ENCODE results near the gene PCNX2. TPM values are rescaled to one million over a fixed set of nuclear protein-coding genes. Genes with fewer than 3 reads are reported as not detected.

Gene PCNX2
- total RNA-seq, 1 donor from 2014 or later, result 25.5 TPM

DNA sequence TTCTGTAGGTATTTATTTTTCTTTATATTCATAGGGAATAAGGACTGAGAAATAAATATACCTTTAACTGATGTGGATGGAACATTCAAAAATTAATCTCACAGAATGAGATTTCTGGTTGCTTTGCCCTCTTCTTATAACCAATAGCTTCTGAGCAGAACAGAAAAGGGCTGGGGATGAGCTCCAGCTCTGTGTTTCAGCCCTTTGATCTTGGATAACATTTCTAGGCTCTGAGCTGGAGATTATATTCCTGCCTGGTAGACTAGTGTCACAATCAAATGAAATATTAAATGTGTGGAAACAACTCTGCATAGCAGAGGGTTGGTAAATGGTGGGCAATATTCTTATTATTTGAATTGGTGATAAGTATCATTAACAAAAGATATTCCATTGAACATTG, 46.6 kb upstream of the PCNX2 start:
- H3K36me3 Mint-ChIP-seq (ENCODE audit: low read depth, unreplicated experiment), result peaks cover 2% of the 10 kb centered on the region
- H3K9me3 Mint-ChIP-seq (ENCODE audit: unreplicated experiment), result peaks cover 7% of the 10 kb centered on the region
- H3K4me3 Mint-ChIP-seq (ENCODE audit: unreplicated experiment), result no peak overlapping the region
- Histone ChIP-seq H4K20me1 (ENCODE audit: insufficient read depth, low read length) (no peaks in the 10 kb centered on the region), H3K9me3 (ENCODE audit: insufficient read depth, low read depth, low read length) (no peaks in the 10 kb centered on the region), H3K4me1 (ENCODE audit: insufficient read depth, low read length) (no peaks in the 10 kb centered on the region), H3K4me3 (ENCODE audit: insufficient read depth, low read depth, low read length) (no peak overlapping the region), H3K4me2 (ENCODE audit: low read length) (no peak overlapping the region), H3K9ac (ENCODE audit: low read length) (no peak overlapping the region), H3K36me3 (ENCODE audit: insufficient read depth, low read length) (no peaks in the 10 kb centered on the region), H3K79me2 (ENCODE audit: insufficient read depth, low read length) (no peaks in the 10 kb centered on the region), H2AFZ (ENCODE audit: low read depth, low read length) (no peak overlapping the region), H3K27ac (ENCODE audit: low read depth, low read length) (no peak overlapping the region), H3K27me3 (ENCODE audit: insufficient read depth, low read length) (no peaks in the 10 kb centered on the region)
- TF ChIP-seq, protein P1, sequence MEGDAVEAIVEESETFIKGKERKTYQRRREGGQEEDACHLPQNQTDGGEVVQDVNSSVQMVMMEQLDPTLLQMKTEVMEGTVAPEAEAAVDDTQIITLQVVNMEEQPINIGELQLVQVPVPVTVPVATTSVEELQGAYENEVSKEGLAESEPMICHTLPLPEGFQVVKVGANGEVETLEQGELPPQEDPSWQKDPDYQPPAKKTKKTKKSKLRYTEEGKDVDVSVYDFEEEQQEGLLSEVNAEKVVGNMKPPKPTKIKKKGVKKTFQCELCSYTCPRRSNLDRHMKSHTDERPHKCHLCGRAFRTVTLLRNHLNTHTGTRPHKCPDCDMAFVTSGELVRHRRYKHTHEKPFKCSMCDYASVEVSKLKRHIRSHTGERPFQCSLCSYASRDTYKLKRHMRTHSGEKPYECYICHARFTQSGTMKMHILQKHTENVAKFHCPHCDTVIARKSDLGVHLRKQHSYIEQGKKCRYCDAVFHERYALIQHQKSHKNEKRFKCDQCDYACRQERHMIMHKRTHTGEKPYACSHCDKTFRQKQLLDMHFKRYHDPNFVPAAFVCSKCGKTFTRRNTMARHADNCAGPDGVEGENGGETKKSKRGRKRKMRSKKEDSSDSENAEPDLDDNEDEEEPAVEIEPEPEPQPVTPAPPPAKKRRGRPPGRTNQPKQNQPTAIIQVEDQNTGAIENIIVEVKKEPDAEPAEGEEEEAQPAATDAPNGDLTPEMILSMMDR (IDR thresholded peaks at IDR 0.05; ENCODE audit: insufficient read depth, low read depth, low read length), result no peak
- TF ChIP-seq EZH2 (IDR thresholded peaks at IDR 0.05; ENCODE audit: insufficient read depth, low read length), result no peak
- no peaks in the 10 kb centered on the region for H3K27me3 Mint-ChIP-seq (ENCODE audit: low read depth, unreplicated experiment)
- FAIRE-seq (no peak), DNase-seq (ENCODE audit: low read depth) (no peak)
- H3K4me1 Mint-ChIP-seq (ENCODE audit: low read depth, unreplicated experiment), result no peaks in the 10 kb centered on the region
- no peak overlapping the region for H3K27ac Mint-ChIP-seq (ENCODE audit: unreplicated experiment)

DNA sequence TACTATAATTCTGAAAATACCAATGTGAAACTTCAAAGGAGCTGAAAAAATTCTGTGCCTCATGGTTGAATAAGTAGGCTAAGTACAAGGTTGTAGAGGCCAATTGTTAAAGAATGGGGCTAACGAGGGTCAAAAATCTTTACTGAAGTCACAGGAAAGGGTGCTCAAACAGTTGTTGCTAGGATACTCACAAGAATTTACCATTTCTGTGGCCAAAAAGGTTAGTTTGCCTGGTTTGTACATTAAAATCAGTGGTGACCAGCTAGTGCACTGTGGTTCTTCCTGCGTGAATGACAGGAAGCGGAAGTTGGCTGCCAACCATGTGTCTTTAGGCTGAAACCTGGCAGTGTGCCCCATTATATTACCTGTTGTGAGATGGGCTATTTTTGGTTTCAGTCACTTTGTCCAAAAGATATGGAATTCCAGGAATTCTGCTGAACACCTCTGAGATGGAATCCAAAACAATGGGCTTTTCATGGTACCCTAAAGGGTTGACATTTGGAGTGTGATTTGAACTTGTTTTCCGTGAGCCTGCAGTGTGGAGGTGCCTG, 45.5 kb upstream of the PCNX2 start:
- Mint-ChIP-seq H3K9me3 (ENCODE audit: unreplicated experiment) (peaks cover 7% of the 10 kb centered on the region), H3K27ac (ENCODE audit: unreplicated experiment) (no peak overlapping the region), H3K27me3 (ENCODE audit: low read depth, unreplicated experiment) (no peaks in the 10 kb centered on the region), H3K4me1 (ENCODE audit: low read depth, unreplicated experiment) (no peaks in the 10 kb centered on the region), H3K4me3 (ENCODE audit: unreplicated experiment) (no peak overlapping the region), H3K36me3 (ENCODE audit: low read depth, unreplicated experiment) (peaks cover 2% of the 10 kb centered on the region)
- peak overlapping the region; percentile 2 for H2AFZ ChIP-seq (ENCODE audit: low read depth, low read length)
- no peaks in the 10 kb centered on the region for H3K4me1 ChIP-seq (ENCODE audit: insufficient read depth, low read length)
- H3K4me2 ChIP-seq (ENCODE audit: low read length), result no peak overlapping the region
- no peaks in the 10 kb centered on the region for H3K79me2 ChIP-seq (ENCODE audit: insufficient read depth, low read length)
- H3K27ac ChIP-seq (ENCODE audit: low read depth, low read length), result no peak overlapping the region
- H3K36me3 ChIP-seq (ENCODE audit: insufficient read depth, low read length), result no peaks in the 10 kb centered on the region
- no peak for DNase-seq (ENCODE audit: low read depth)
- H3K9me3 ChIP-seq (ENCODE audit: insufficient read depth, low read depth, low read length), result no peaks in the 10 kb centered on the region
- no peaks in the 10 kb centered on the region for H3K27me3 ChIP-seq (ENCODE audit: insufficient read depth, low read length)
- no peak overlapping the region for H3K9ac ChIP-seq (ENCODE audit: low read length)
- no peaks in the 10 kb centered on the region for H4K20me1 ChIP-seq (ENCODE audit: insufficient read depth, low read length)
- TF ChIP-seq EZH2 (IDR thresholded peaks at IDR 0.05; ENCODE audit: insufficient read depth, low read length), result no peak
- TF ChIP-seq, protein P1 (IDR thresholded peaks at IDR 0.05; ENCODE audit: insufficient read depth, low read depth, low read length), result no peak
- H3K4me3 ChIP-seq (ENCODE audit: insufficient read depth, low read depth, low read length), result no peak overlapping the region
- FAIRE-seq, result no peak

GRCh38 chr1:233340031-233340555, 44.6 kb upstream of the PCNX2 start:
- peaks cover 6% of the 10 kb centered on the region for H3K9me3 Mint-ChIP-seq (ENCODE audit: unreplicated experiment)
- Histone ChIP-seq H3K36me3 (ENCODE audit: insufficient read depth, low read length) (no peaks in the 10 kb centered on the region), H3K79me2 (ENCODE audit: insufficient read depth, low read length) (no peaks in the 10 kb centered on the region), H4K20me1 (ENCODE audit: insufficient read depth, low read length) (no peaks in the 10 kb centered on the region), H3K4me1 (ENCODE audit: insufficient read depth, low read length) (no peaks in the 10 kb centered on the region), H3K27ac (ENCODE audit: low read depth, low read length) (no peak overlapping the region), H2AFZ (ENCODE audit: low read depth, low read length) (no peak overlapping the region), H3K9me3 (ENCODE audit: insufficient read depth, low read depth, low read length) (no peaks in the 10 kb centered on the region), H3K27me3 (ENCODE audit: insufficient read depth, low read length) (no peaks in the 10 kb centered on the region), H3K9ac (ENCODE audit: low read length) (no peak overlapping the region), H3K4me2 (ENCODE audit: low read length) (no peak overlapping the region), H3K4me3 (ENCODE audit: insufficient read depth, low read depth, low read length) (no peak overlapping the region)
- H3K4me3 Mint-ChIP-seq (ENCODE audit: unreplicated experiment), result no peak overlapping the region
- H3K27me3 Mint-ChIP-seq (ENCODE audit: low read depth, unreplicated experiment), result no peaks in the 10 kb centered on the region
- TF ChIP-seq, protein P1 (IDR thresholded peaks at IDR 0.05; ENCODE audit: insufficient read depth, low read depth, low read length), result no peak
- no peak for TF ChIP-seq EZH2 (IDR thresholded peaks at IDR 0.05; ENCODE audit: insufficient read depth, low read length)
- peaks cover 2% of the 10 kb centered on the region for H3K36me3 Mint-ChIP-seq (ENCODE audit: low read depth, unreplicated experiment)
- FAIRE-seq, result no peak
- no peaks in the 10 kb centered on the region for H3K4me1 Mint-ChIP-seq (ENCODE audit: low read depth, unreplicated experiment)
- DNase-seq (ENCODE audit: low read depth), result no peak
- H3K27ac Mint-ChIP-seq (ENCODE audit: unreplicated experiment), result no peak overlapping the region

Measured in astrocyte (in vitro differentiated cells and primary cell).